Fibroblast of the aortic adventitia (primary cell): ENCODE measurements around the gene CENPQ. TPM values are rescaled to one million over a fixed set of nuclear protein-coding genes. Genes with fewer than 3 reads are reported as not detected.

Experiments
- DNase-seq: peaks from one replicate; pipeline ENCODE4 v3.0.0-alpha.2; 2010; ENCODE audit warnings: low read depth
- H3K4me3 ChIP-seq: 2 replicates; pipeline ENCODE4 v1.5.1; 2011; ENCODE audit warnings: low read depth, mild to moderate bottlenecking, control low read depth, low read length, moderate library complexity
- CTCF ChIP-seq: IDR thresholded peaks from 2 replicates; pipeline ENCODE4 v1.5.1; 2011; ENCODE audit warnings: mild to moderate bottlenecking, low read length, control low read depth, inconsistent platforms; ENCODE audit not compliant: insufficient read depth
- total RNA-seq: library from RNA; depleted of rRNA; stranded (reverse); fragments of >200 nt; gene quantifications from 2 replicates; pipeline ENCODE4 v1.2.3, GENCODE V29; 2012; ENCODE audit warnings: low replicate concordance

CENPQ gene
- total RNA-seq, 1 donor = 23.7 TPM

GRCh38 chr6:49499623-49500022, 36.5 kb downstream of the CENPQ start, which contains the start of gene GLYATL3:
Gene GLYATL3 (plus strand): TSS chr6:49499923. CDS start chr6:49511991, 12,068 bp downstream.
- no peak within 1 kb of the TSS for H3K4me3 ChIP-seq
- DNase-seq = no peak
- no peak for TF ChIP-seq CTCF

GRCh38 chr6:49504666-49505065, 41.5 kb downstream of the CENPQ start:
- DNase-seq = no peak
- H3K4me3 ChIP-seq = no peak overlapping the region
- TF ChIP-seq CTCF = no peak

- H3K4me3 ChIP-seq = no peak overlapping the region
- DNase-seq = no peak
- TF ChIP-seq CTCF = no peak
These were observed 43.5 kb downstream of the CENPQ start for GRCh38 chr6:49506569-49507111.

- H3K4me3 ChIP-seq = no peak overlapping the region
- no peak for DNase-seq
- no peak for TF ChIP-seq CTCF
These were observed 46.2 kb downstream of the CENPQ start for GRCh38 chr6:49509342-49509741.

- TF ChIP-seq CTCF = no peak
These were observed 50.2 kb downstream of the CENPQ start for GRCh38 chr6:49513153-49513989.

GRCh38 chr6:49514571-49515484, 51.7 kb downstream of the CENPQ start:
- no peak for TF ChIP-seq CTCF
- no peak overlapping the region for H3K4me3 ChIP-seq
- DNase-seq = no peak

More at GRCh38 chr6:49513153-49513989, 50.2 kb downstream of the CENPQ start:
- DNase-seq = no peak
- no peak overlapping the region for H3K4me3 ChIP-seq
